ENCODE data around the gene CP. TPM values are rescaled to one million over a fixed set of nuclear protein-coding genes. Genes with fewer than 3 reads are reported as not detected.
A peak's percentile ranks its signal among the peaks of the same experiment; 100 is the strongest.

CP gene
- polyA plus RNA-seq, 1 donor (not counting 4 experiments of a cell fraction or from before 2014, with no cell fraction given), result 0.03 TPM

GRCh38 chr3:149235599-149236424 lies 14.2 kb upstream of the CP start:
- FAIRE-seq, result no peak
- H3K9me3 ChIP-seq (ENCODE audit: control insufficient read depth, low read depth, low read length), result no peaks in the 10 kb centered on the region
- dilution Hi-C loops (cut with MboI; ENCODE audit: extremely low pct_ligation_motif_present, low sequenced_read_pairs), result no loop called here
- no peak for DNase-seq (ENCODE audit: low read depth, low spot score)
- no peaks in the 10 kb centered on the region for H3K27me3 ChIP-seq (ENCODE audit: control insufficient read depth, extremely low read depth, insufficient read depth, low read length)
- peaks cover 4% of the 10 kb centered on the region for H3K4me1 ChIP-seq (ENCODE audit: control insufficient read depth, extremely low read depth, insufficient read depth, low read length)
- no peaks in the 10 kb centered on the region for H3K36me3 ChIP-seq (ENCODE audit: control insufficient read depth in 2 of 2, extremely low read depth in 1 of 2, insufficient read depth in 2 of 2, low read length in 2 of 2)
- H3K4me3 ChIP-seq (ENCODE audit: control insufficient read depth in 2 of 3, extremely low read depth in 1 of 3, insufficient read depth in 2 of 3, low read depth in 1 of 3, low read length in 3 of 3), result no peak overlapping the region
- no peak overlapping the region for H2AFZ ChIP-seq (ENCODE audit: control insufficient read depth, low read length)
- no peaks in the 10 kb centered on the region for H3K9me1 ChIP-seq (ENCODE audit: control insufficient read depth, extremely low read depth, insufficient read depth, low read length)
- H3K4me2 ChIP-seq (ENCODE audit: control insufficient read depth, extremely low read depth, insufficient read depth, low read depth, low read length), result no peak overlapping the region
- TF ChIP-seq EZH2 (IDR thresholded peaks at IDR 0.05; ENCODE audit: low read length), result no peak
- TF ChIP-seq, protein P1, sequence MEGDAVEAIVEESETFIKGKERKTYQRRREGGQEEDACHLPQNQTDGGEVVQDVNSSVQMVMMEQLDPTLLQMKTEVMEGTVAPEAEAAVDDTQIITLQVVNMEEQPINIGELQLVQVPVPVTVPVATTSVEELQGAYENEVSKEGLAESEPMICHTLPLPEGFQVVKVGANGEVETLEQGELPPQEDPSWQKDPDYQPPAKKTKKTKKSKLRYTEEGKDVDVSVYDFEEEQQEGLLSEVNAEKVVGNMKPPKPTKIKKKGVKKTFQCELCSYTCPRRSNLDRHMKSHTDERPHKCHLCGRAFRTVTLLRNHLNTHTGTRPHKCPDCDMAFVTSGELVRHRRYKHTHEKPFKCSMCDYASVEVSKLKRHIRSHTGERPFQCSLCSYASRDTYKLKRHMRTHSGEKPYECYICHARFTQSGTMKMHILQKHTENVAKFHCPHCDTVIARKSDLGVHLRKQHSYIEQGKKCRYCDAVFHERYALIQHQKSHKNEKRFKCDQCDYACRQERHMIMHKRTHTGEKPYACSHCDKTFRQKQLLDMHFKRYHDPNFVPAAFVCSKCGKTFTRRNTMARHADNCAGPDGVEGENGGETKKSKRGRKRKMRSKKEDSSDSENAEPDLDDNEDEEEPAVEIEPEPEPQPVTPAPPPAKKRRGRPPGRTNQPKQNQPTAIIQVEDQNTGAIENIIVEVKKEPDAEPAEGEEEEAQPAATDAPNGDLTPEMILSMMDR (optimal IDR thresholded peaks at IDR 0.05 in 1 of 3, IDR thresholded peaks at IDR 0.05 in 1 of 3, conservative IDR thresholded peaks at IDR 0.05 in 1 of 3; ENCODE audit: extremely low read depth in 1 of 3, insufficient read depth in 2 of 3, low read length in 3 of 3), result no peak
- H3K79me2 ChIP-seq (ENCODE audit: control insufficient read depth, insufficient read depth, low read length), result no peaks in the 10 kb centered on the region
- no peak overlapping the region for H3K27ac ChIP-seq (ENCODE audit: control insufficient read depth, insufficient read depth, low read length)
- no peaks in the 10 kb centered on the region for H4K20me1 ChIP-seq (ENCODE audit: control insufficient read depth, extremely low read depth, insufficient read depth, low read length)
- H3K9ac ChIP-seq (ENCODE audit: control insufficient read depth, extremely low read depth, insufficient read depth, low read length), result no peak overlapping the region

DNA sequence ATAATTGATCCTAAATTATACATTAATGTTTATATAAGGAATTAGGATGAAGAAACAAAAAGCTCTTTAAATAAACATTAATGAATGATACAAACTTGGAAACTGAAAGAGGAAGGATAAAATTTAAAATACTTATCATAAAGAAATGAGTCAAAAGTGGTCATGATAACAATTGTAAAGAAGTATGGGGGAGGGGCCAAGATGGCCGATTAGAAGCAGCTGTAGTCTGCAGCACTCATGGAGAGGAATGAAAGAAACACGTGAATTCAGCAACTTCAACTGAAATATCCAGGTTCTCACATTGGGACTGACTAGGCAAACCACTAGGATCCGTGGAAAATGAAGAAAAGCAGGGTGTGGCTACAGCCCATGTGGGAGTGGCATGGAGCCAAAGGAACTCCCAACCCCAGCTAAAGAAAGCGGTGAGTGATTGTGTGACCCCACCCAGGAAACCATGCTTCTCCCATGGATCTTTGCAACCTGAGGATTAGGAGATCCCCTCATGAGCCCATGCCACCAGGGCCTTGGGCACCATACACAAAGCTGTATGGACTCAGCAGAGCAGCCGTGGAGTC lies 13.1 kb upstream of the CP start:
- peak overlapping the region; percentile 30 for H2AFZ ChIP-seq (ENCODE audit: control insufficient read depth, low read length)
- H3K9me1 ChIP-seq (ENCODE audit: control insufficient read depth, extremely low read depth, insufficient read depth, low read length), result no peaks in the 10 kb centered on the region
- H3K36me3 ChIP-seq (ENCODE audit: control insufficient read depth in 2 of 2, extremely low read depth in 1 of 2, insufficient read depth in 2 of 2, low read length in 2 of 2), result no peaks in the 10 kb centered on the region
- peaks cover 4% of the 10 kb centered on the region for H3K4me1 ChIP-seq (ENCODE audit: control insufficient read depth, extremely low read depth, insufficient read depth, low read length)
- H3K4me2 ChIP-seq (ENCODE audit: control insufficient read depth, extremely low read depth, insufficient read depth, low read depth, low read length), result peak overlapping the region; percentile 16
- H3K9ac ChIP-seq (ENCODE audit: control insufficient read depth, extremely low read depth, insufficient read depth, low read length), result no peak overlapping the region
- H3K9me3 ChIP-seq (ENCODE audit: control insufficient read depth, low read depth, low read length), result no peaks in the 10 kb centered on the region
- FAIRE-seq (no peak), DNase-seq (ENCODE audit: low read depth, low spot score) (no peak)
- H3K27ac ChIP-seq (ENCODE audit: control insufficient read depth, insufficient read depth, low read length), result no peak overlapping the region
- no peaks in the 10 kb centered on the region for H3K27me3 ChIP-seq (ENCODE audit: control insufficient read depth, extremely low read depth, insufficient read depth, low read length)
- dilution Hi-C loops (cut with MboI; ENCODE audit: extremely low pct_ligation_motif_present, low sequenced_read_pairs), result no loop called here
- no peaks in the 10 kb centered on the region for H4K20me1 ChIP-seq (ENCODE audit: control insufficient read depth, extremely low read depth, insufficient read depth, low read length)
- no peak overlapping the region for H3K4me3 ChIP-seq (ENCODE audit: control insufficient read depth in 2 of 3, extremely low read depth in 1 of 3, insufficient read depth in 2 of 3, low read depth in 1 of 3, low read length in 3 of 3)
- no peaks in the 10 kb centered on the region for H3K79me2 ChIP-seq (ENCODE audit: control insufficient read depth, insufficient read depth, low read length)
- TF ChIP-seq, protein P1 (optimal IDR thresholded peaks at IDR 0.05 in 1 of 3, IDR thresholded peaks at IDR 0.05 in 1 of 3, conservative IDR thresholded peaks at IDR 0.05 in 1 of 3; ENCODE audit: extremely low read depth in 1 of 3, insufficient read depth in 2 of 3, low read length in 3 of 3), result no peak
- no peak for TF ChIP-seq EZH2 (IDR thresholded peaks at IDR 0.05; ENCODE audit: low read length)

Measured in keratinocyte (primary cell).